ENCODE data around the gene FURIN.

The FURIN gene

GRCh38 chr15:90860942-90861675, 7.3 kb upstream of the FURIN start:
- H3K9ac ChIP-seq (ENCODE audit: low read length), result no peak overlapping the region
- no peak for DNase-seq
- no peaks in the 10 kb centered on the region for H3K36me3 ChIP-seq (replicated peaks; ENCODE audit: insufficient read depth, low read length)
- no peak overlapping the region for H3K27ac ChIP-seq (ENCODE audit: low read length)
- H3K4me2 ChIP-seq (ENCODE audit: low read depth, low read length), result no peak overlapping the region
- TF ChIP-seq CTCF (IDR thresholded peaks at IDR 0.05; ENCODE audit: low read length), result no peak
- TF ChIP-seq EZH2 (optimal IDR thresholded peaks at IDR 0.05; ENCODE audit: low read depth, low read length), result no peak
- no peak for TF ChIP-seq EZH2phosphoT487 (IDR thresholded peaks at IDR 0.05; ENCODE audit: low read length)
- no peak overlapping the region for H2AFZ ChIP-seq (ENCODE audit: low read length)
- peaks cover 8% of the 10 kb centered on the region for H3K4me1 ChIP-seq (ENCODE audit: low read length)
- no peaks in the 10 kb centered on the region for H3K27me3 ChIP-seq (replicated peaks; ENCODE audit: insufficient read depth, low read length)
- no peak overlapping the region for H3K4me3 ChIP-seq (ENCODE audit: low read length)
- no peaks in the 10 kb centered on the region for H3K9me3 ChIP-seq (replicated peaks; ENCODE audit: insufficient read depth, low read length)
- H3F3A ChIP-seq (ENCODE audit: insufficient read depth, low read length), result no peaks in the 10 kb centered on the region
- H3K9me2 ChIP-seq (replicated peaks; ENCODE audit: insufficient read depth, low read length), result no peaks in the 10 kb centered on the region
- H4K20me1 ChIP-seq (ENCODE audit: insufficient read depth, low read length), result no peaks in the 10 kb centered on the region
- H3K79me2 ChIP-seq (ENCODE audit: low read length), result no peaks in the 10 kb centered on the region

- no peaks in the 10 kb centered on the region for H3F3A ChIP-seq (ENCODE audit: insufficient read depth, low read length)
- no peak for DNase-seq
- no peak overlapping the region for H3K27ac ChIP-seq (ENCODE audit: low read length)
- H3K4me2 ChIP-seq (ENCODE audit: low read depth, low read length), result no peak overlapping the region
- H3K36me3 ChIP-seq (replicated peaks; ENCODE audit: insufficient read depth, low read length), result no peaks in the 10 kb centered on the region
- no peak for TF ChIP-seq EZH2phosphoT487 (IDR thresholded peaks at IDR 0.05; ENCODE audit: low read length)
- TF ChIP-seq CTCF (IDR thresholded peaks at IDR 0.05; ENCODE audit: low read length), result no peak
- TF ChIP-seq EZH2 (optimal IDR thresholded peaks at IDR 0.05; ENCODE audit: low read depth, low read length), result no peak
- H3K4me1 ChIP-seq (ENCODE audit: low read length), result no peaks in the 10 kb centered on the region
- no peaks in the 10 kb centered on the region for H3K9me3 ChIP-seq (replicated peaks; ENCODE audit: insufficient read depth, low read length)
- no peak overlapping the region for H3K9ac ChIP-seq (ENCODE audit: low read length)
- no peak overlapping the region for H2AFZ ChIP-seq (ENCODE audit: low read length)
- no peak overlapping the region for H3K4me3 ChIP-seq (ENCODE audit: low read length)
- H4K20me1 ChIP-seq (ENCODE audit: insufficient read depth, low read length), result no peaks in the 10 kb centered on the region
- H3K9me2 ChIP-seq (replicated peaks; ENCODE audit: insufficient read depth, low read length), result no peaks in the 10 kb centered on the region
- H3K79me2 ChIP-seq (ENCODE audit: low read length), result no peaks in the 10 kb centered on the region
- no peaks in the 10 kb centered on the region for H3K27me3 ChIP-seq (replicated peaks; ENCODE audit: insufficient read depth, low read length)
Observed at GRCh38 chr15:90862487-90862886, 5.9 kb upstream of the FURIN start.

GRCh38 chr15:90862964-90863778, 5.2 kb upstream of the FURIN start:
- no peak overlapping the region for H3K27ac ChIP-seq (ENCODE audit: low read length)
- H3K36me3 ChIP-seq (replicated peaks; ENCODE audit: insufficient read depth, low read length), result no peaks in the 10 kb centered on the region
- no peaks in the 10 kb centered on the region for H3K4me1 ChIP-seq (ENCODE audit: low read length)
- no peaks in the 10 kb centered on the region for H3K79me2 ChIP-seq (ENCODE audit: low read length)
- H4K20me1 ChIP-seq (ENCODE audit: insufficient read depth, low read length), result no peaks in the 10 kb centered on the region
- H2AFZ ChIP-seq (ENCODE audit: low read length), result no peak overlapping the region
- no peak overlapping the region for H3K9ac ChIP-seq (ENCODE audit: low read length)
- no peak overlapping the region for H3K4me2 ChIP-seq (ENCODE audit: low read depth, low read length)
- H3K4me3 ChIP-seq (ENCODE audit: low read length), result no peak overlapping the region
- H3F3A ChIP-seq (ENCODE audit: insufficient read depth, low read length), result no peaks in the 10 kb centered on the region
- no peaks in the 10 kb centered on the region for H3K9me3 ChIP-seq (replicated peaks; ENCODE audit: insufficient read depth, low read length)
- TF ChIP-seq EZH2 (optimal IDR thresholded peaks at IDR 0.05; ENCODE audit: low read depth, low read length), result no peak
- no peak for TF ChIP-seq EZH2phosphoT487 (IDR thresholded peaks at IDR 0.05; ENCODE audit: low read length)
- TF ChIP-seq CTCF (IDR thresholded peaks at IDR 0.05; ENCODE audit: low read length), result no peak
- no peaks in the 10 kb centered on the region for H3K27me3 ChIP-seq (replicated peaks; ENCODE audit: insufficient read depth, low read length)
- H3K9me2 ChIP-seq (replicated peaks; ENCODE audit: insufficient read depth, low read length), result no peaks in the 10 kb centered on the region
- DNase-seq, result no peak

Measured in MM.1S (cell line).